Activated naive CD4-positive, alpha-beta T cell treated with anti-CD3 and anti-CD28 coated beads, Interleukin-2, amount 50 U/mL, for 16 hours (primary cell): ENCODE results near the gene ACBD4.

Source experiments
- DNase-seq: peaks from one replicate; pipeline ENCODE4 v3.0.0-alpha.2; 2020

ACBD4 gene

GRCh38 chr17:45104907-45105624, 30.4 kb upstream of the ACBD4 start:
- no peak for DNase-seq

- no peak for DNase-seq
These were observed 29.4 kb upstream of the ACBD4 start for GRCh38 chr17:45106096-45106495.

- no peak for DNase-seq
These were observed 28.9 kb upstream of the ACBD4 start for GRCh38 chr17:45106582-45106981.

GRCh38 chr17:45107293-45108010, 28.0 kb upstream of the ACBD4 start:
- no peak for DNase-seq

DNA sequence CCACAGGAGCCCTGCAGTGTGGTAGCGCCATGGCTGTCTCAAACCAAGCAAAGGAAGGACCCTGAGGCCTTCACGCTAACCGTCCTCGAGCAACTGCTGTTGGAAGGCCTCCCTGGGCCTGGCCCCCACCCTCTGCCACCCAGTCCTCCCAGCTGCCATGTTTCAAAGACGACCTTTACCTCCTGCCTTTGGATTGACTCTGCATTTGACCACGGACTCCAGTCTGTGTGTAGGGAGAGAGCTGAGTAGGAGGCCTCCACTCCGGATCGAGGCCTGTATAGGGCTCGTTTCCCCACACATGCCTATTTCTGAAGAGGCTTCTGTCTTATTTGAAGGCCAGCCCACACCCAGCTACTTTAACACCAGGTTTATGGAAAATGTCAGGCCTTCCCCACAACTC, 27.4 kb upstream of the ACBD4 start:
- no peak for DNase-seq

- DNase-seq = no peak
These were observed 26.6 kb upstream of the ACBD4 start for GRCh38 chr17:45108595-45109521.

- DNase-seq = no peak
These were observed 24.5 kb upstream of the ACBD4 start for GRCh38 chr17:45110676-45111611.

DNA sequence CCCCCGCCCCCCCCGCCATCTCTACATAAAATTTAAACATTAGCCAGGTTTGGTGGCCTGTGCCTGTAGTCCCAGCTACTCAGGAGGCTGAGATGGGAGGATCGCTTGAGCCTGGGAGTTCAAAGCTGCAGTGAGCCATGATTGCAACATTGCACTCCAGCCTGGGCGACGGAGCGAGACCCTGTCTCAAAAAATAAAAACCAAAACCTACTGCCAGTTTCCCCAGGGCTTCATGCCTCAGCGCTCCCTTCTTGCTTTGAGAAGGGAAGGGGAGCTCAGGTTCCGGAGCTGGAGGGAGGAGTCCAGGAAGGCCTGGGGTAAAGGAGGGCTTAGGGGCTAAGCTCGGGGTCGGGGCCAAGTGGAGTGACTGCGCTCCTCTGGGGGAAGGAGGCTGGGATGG, 23.6 kb upstream of the ACBD4 start:
- DNase-seq = no peak

GRCh38 chr17:45112559-45113423, 22.7 kb upstream of the ACBD4 start:
- no peak for DNase-seq

DNA sequence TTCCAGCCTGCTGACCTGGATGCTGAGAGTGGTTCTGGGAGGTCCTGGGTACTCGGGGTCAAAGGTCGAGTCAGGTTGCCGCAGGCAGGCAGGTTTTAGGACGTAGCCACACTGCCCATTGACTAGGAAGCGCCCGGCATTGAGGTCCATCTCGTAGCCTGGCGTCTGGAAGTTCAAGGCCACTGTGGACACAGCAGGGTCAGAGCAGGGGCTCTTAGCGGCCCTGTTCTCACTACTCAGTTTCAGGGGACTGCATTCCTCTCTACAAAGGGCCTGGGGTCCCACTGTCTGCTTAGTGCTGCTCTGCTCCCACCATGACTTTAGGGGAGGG, 22.1 kb upstream of the ACBD4 start:
- DNase-seq = no peak

- DNase-seq = no peak
These were observed 21.2 kb upstream of the ACBD4 start for GRCh38 chr17:45114117-45114932.

DNA sequence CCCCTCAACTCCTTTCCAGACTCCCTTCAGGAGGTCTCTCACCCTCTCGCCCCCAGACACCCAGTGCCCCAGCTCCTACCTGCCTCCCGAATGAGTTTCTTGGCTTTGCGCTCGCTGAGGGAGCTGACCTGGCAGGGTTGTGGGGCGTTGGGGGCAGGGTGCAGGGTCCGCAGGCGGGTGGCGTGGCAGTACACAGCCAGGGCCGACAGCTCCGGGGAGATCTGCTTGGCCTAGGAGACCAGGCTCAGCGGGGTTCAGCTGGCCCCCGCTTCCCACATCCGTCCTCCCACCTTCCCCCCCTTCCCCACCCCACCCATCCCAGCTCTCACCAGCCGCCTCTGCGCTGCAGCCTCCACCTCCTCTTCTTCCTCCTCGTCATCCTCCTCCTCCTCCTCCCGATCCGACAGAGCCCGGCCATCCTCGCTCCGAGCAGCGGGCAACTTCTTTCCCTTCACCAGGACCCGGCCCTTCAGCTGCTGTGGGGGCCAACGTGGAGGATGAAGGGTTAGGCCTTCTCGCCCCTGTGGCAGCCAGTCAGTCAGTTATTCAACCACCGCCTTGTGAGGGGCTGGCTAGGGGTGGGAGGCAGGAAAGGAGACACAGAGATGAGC, 20.4 kb upstream of the ACBD4 start:
- DNase-seq = no peak

DNA sequence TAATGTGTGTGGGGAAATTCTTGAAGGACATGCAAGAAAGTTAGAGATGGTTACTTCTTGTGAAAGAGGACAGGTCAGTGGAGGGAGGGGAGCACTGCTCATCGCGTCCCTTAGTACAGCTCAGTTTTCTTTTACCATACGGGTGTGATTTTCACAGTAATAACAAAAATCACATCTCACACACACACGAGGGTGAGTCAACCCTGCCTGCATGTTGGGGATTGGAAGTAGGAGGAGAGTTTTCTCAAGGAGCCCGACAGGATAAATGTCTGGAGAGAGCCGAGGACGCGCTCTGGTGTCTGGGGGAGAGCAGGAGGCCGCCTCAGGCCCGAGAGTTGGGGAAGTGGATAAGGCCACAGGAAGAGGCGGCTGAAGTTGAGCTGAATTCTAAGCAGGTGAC, 19.6 kb upstream of the ACBD4 start:
- no peak for DNase-seq

- no peak for DNase-seq
These were observed 19.0 kb upstream of the ACBD4 start for GRCh38 chr17:45116434-45117016.

DNA sequence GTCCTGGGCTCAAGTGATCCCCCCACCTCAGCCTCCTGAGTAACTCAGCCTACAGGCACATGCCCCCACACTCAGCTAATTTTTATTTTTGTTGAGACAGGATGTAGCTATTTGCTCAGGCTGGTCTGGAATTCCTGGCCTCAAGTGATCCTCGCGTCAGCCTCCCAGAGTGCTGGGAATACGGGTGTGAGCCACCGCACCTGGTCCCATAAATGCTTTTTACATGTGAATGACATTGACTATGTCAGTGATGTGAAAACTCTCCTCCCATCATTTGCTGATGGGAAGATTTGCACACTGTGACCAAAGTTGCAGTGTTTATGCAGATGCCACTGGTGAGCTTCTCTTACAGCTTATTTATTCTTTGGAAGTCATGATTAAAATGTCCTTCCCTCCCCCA, 18.2 kb upstream of the ACBD4 start:
- no peak for DNase-seq

GRCh38 chr17:45117848-45118646, 17.4 kb upstream of the ACBD4 start:
- no peak for DNase-seq

- no peak for DNase-seq
These were observed 16.8 kb upstream of the ACBD4 start for GRCh38 chr17:45118691-45119090.

- DNase-seq = no peak
These were observed 15.5 kb upstream of the ACBD4 start for GRCh38 chr17:45119964-45120363.

GRCh38 chr17:45120558-45120957, 14.9 kb upstream of the ACBD4 start:
- DNase-seq = no peak
